ENCODE results near the gene PSMA4.
"Not testable (repeated sequence)": the region's sequence is repeated elsewhere in the genome, so short reads cannot be mapped to it uniquely, and the experiment has no call there.

The PSMA4 gene

GRCh38 chr15:78550815-78551214, 10.6 kb downstream of the PSMA4 start:
- FAIRE-seq (no peak), DNase-seq (ENCODE audit: insufficient read length, low spot score) (no peak)
- no peak for TF ChIP-seq CTCF (IDR thresholded peaks at IDR 0.05; ENCODE audit: insufficient read depth, missing control alignments)

- DNase-seq (ENCODE audit: insufficient read length, low spot score) (no peak), FAIRE-seq (no peak)
- TF ChIP-seq CTCF (IDR thresholded peaks at IDR 0.05; ENCODE audit: insufficient read depth, missing control alignments) = no peak
These were observed 11.7 kb downstream of the PSMA4 start for GRCh38 chr15:78551902-78552301.

GRCh38 chr15:78552597-78552996, 12.4 kb downstream of the PSMA4 start:
- no peak for TF ChIP-seq CTCF (IDR thresholded peaks at IDR 0.05; ENCODE audit: insufficient read depth, missing control alignments)
- FAIRE-seq = no peak
- no peak for DNase-seq (ENCODE audit: insufficient read length, low spot score)

GRCh38 chr15:78560201-78560600, 20.0 kb downstream of the PSMA4 start:
- DNase-seq (ENCODE audit: insufficient read length, low spot score); FAIRE-seq: not testable (repeated sequence)

GRCh38 chr15:78561490-78561889, 21.2 kb downstream of the PSMA4 start:
- no peak for DNase-seq (ENCODE audit: insufficient read length, low spot score)
- no peak for TF ChIP-seq CTCF (IDR thresholded peaks at IDR 0.05; ENCODE audit: insufficient read depth, missing control alignments)
- FAIRE-seq = no peak

- no peak for FAIRE-seq
- DNase-seq (ENCODE audit: insufficient read length, low spot score) = no peak
- TF ChIP-seq CTCF (IDR thresholded peaks at IDR 0.05; ENCODE audit: insufficient read depth, missing control alignments) = no peak
These were observed 22.8 kb downstream of the PSMA4 start for GRCh38 chr15:78563092-78563491.

- DNase-seq (ENCODE audit: insufficient read length, low spot score) (no peak), FAIRE-seq (no peak)
- no peak for TF ChIP-seq CTCF (IDR thresholded peaks at IDR 0.05; ENCODE audit: insufficient read depth, missing control alignments)
These were observed 24.5 kb downstream of the PSMA4 start for GRCh38 chr15:78564743-78565096.

Measured in D721Med (cell line).